GM21360 (cell line): ENCODE data around the gene IGSF11.
"Not testable (repeated sequence)": the region's sequence is repeated elsewhere in the genome, so short reads cannot be mapped to it uniquely, and the experiment has no call there.

Experiments used
- ATAC-seq: cut with Tn5 transposase; IDR thresholded peaks from one replicate; pipeline ENCODE4 v1.9.1; 2021; ENCODE audit warnings: mild to moderate bottlenecking, moderate library complexity; ENCODE audit not compliant: unreplicated experiment

IGSF11 gene, protein sequence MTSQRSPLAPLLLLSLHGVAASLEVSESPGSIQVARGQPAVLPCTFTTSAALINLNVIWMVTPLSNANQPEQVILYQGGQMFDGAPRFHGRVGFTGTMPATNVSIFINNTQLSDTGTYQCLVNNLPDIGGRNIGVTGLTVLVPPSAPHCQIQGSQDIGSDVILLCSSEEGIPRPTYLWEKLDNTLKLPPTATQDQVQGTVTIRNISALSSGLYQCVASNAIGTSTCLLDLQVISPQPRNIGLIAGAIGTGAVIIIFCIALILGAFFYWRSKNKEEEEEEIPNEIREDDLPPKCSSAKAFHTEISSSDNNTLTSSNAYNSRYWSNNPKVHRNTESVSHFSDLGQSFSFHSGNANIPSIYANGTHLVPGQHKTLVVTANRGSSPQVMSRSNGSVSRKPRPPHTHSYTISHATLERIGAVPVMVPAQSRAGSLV

DNA sequence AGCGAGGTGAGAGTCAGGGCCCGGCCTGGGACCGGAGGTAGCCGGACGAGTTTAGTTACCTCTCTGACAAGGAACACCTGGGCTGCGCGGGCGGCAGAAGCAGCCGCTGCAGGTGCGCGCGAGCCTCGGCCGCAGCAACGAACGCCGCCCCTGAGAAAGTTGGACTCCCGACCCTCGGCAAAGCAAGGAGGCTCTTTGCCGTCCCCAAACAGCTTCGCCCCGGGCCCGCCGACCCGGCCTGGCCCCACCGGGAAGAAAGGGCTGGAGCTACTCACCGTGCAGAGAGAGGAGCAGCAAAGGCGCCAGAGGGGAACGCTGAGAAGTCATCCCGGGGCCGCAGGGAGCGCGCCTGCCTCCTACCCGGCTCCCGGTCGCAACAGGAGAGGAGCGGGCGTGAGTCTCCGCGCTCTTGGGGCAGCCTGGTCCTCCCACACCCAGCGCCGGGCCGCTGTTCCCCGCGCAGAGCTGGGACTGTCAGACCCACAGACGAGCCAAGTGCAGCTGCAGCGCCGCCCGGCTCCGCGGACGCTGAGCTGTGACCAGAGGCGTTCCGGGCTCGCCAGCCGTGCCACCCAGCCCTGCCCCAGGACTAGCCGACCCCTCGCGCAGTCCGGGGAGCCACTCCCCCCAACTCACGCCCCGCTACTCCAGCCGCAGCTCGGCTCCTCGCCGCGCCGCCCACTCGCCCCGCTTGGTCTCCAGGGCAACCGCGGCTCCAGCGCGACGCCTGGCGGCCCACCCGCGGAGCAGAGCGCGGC, at the start of gene IGSF11:
IGSF11 (minus strand) TSS at position 591 of the 758 bp plus-strand sequence; CDS start at position 327, 264 bp downstream.
- peak; percentile 98 for ATAC-seq

DNA sequence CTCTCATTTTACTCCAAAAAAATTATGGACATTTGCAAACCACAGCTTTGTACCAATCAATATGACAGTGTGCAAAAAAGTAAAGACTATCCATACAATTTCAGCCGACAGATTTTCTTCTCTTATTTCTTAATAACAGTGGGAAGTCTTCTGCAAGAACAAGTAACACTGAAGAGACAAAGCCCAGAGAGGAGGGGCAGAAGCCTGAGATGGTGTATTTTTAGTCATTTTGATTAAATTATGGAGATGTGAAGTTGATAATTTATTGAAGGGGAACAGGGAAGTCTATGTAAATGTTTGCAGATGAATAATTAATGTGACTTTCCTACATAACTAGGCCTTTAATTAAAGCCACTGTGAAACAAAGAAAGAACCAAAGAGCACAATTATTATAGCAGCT, 45.7 kb upstream of the IGSF11 start:
- ATAC-seq = no peak

DNA sequence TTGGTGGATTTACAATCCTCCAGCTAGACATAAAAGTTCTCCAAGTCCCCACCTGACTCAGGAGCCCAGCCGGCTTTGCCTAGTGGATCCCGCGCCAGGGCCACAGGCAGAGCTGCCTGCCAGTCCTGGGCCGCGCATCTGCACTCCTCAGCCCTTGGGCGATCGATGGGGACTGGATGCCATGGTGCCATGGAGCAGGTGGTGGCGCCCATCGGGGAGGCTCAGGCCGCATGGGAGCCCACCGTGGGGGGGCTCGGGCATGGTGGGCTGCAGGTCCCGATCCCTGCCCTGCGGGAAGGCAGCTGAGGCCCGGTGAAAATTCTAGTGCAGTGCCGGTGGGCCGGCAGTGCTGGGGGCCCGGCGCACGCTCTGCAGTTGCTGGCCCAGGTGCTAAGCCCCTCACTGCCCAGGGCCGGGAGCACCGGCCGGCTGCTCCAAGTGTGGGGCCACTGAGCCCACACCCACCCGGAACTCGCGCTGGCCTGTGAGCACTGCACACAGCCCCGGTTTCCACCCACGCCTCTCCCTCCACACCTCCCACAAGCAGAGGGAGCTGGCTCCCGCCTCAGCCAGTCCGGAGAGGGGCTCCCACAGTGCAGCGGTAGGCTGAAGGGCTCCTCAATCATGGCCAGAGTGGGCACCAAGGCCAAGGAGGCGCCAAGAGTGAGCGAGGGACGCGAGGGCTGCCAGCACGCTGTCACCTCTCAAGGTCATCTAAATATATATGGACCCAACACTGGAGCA, 38.8 kb upstream of the IGSF11 start:
- no peak for ATAC-seq

DNA sequence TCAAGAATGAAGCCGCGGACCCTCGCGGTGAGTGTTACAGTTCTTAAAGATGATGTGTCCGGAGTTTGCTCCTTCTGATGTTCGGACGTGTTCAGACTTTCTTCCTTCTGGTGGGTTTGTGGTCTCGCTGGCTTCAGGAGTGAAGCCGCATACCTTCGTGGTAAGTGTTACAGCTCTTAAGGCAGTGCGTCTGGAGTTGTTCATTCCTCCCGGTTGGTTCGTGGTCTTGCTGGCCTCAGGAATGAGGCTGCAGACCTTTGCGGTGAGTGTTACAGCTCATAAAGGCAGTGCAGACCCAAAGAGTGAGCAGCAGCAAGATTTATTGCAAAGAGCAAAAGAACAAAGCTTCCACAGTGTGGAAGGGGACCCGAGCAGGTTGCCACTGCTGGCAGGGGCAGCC, 37.8 kb upstream of the IGSF11 start:
- ATAC-seq = not testable (repeated sequence)

DNA sequence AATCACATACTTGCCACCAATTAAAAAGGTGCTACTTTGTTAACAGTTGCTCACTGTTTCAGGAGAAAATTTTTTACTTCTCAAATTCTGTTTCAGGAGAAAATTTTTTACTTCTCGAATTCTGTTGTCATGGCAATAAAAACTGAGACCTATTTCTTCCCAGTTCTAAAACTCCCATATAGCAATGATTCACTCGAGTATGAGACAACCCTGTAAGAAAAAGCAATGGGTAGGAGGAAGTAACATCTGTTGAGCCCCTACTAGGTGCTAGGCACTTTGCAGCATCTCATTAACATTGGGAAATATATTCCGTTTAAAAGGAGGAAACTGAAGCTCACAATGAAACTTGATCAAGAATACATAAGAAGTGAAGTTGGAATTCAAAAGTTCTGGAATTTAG, 35.1 kb upstream of the IGSF11 start:
- ATAC-seq = no peak

DNA sequence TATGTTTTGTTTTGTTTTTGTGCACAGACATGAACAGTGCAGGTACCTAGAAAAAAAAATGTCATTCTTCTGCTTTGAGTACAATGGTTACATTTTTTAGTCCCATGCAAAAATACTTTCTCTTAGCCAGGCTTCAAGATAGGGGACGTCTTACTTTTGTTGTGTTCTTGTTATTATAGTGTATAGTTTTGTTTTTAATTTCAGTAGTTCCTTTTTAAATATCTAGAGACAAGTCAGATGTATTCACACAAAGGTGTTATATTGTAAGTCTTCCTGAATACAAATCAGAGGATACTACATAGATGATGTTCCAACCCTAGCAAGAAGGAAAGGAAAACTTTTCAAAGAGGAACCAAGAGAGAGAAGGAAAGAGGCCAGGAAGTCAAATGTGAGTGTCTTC, 28.8 kb upstream of the IGSF11 start:
- ATAC-seq = no peak

DNA sequence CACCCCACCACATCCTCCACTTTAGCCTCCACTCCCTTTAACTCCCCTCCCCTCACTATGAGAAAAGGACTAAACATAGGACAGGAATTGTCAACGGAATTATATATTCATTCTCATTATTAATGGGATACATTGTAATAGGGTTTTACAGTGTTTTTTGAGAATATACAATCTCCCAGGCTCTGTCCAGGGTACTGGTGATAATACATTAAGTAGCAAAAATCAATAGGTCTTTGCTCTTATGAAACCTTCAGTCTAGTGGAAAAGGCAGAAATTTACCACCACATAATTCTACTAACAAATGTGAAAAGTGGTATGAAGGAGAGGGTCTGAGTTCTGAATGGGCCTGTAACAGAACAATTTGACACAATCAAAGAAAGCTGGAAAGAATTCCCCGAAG, 28.2 kb upstream of the IGSF11 start:
- no peak for ATAC-seq

DNA sequence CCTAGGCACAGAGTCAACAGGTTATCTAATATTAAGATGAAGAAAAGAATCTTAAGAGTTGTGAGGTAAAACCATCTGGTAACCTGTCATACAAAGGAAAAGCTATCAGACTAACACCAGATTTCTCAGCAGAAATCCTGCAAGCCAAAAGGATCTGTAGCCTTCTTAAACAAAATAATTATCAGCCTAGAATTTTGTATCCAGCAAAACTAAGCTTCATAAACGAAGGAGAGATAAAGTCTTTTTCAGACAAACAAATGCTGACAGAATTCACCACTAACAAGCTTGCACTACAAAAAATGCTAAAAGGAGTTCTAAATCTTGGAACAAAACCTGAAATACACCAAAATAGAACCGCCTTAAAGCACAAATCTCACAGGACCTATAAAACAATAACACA, 9.9 kb upstream of the IGSF11 start:
- no peak for ATAC-seq

DNA sequence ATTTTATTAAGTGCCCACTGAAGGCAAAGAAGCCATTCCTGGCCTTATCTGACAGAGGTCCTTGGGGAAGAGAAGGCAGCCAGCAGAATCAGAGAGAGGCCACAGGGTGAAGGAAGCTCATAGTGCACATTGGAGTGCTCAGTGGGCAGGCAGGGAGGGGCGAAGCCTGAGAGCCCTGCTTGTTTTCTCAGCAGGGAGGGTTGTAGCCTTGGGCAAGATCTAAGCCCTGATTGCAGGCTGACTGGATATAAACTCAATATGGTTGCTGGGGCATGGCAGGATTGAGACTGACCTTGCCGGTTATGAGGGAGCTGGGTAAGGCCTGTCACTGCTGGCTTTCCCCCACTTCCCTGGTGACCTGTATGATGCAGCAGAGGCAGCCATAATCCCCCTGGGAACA, 7.5 kb upstream of the IGSF11 start:
- ATAC-seq = no peak

DNA sequence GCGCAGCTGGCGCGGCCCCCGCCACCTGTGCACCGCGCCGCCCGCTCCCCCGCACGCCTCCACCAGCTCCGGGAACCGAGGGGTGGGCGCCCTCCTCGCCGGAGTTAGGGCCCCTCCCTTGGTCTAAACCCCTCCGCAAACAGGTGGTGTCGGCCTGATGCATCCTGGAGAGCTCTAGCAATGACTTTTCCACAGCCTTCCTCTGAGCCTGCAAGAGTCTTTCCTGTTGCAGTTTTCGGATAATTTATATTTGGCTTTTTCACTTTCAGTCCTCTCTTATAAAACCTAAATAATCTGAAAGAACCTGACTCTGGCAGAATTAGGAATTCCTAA, 334 bp upstream of the IGSF11 start:
- ATAC-seq = no peak

DNA sequence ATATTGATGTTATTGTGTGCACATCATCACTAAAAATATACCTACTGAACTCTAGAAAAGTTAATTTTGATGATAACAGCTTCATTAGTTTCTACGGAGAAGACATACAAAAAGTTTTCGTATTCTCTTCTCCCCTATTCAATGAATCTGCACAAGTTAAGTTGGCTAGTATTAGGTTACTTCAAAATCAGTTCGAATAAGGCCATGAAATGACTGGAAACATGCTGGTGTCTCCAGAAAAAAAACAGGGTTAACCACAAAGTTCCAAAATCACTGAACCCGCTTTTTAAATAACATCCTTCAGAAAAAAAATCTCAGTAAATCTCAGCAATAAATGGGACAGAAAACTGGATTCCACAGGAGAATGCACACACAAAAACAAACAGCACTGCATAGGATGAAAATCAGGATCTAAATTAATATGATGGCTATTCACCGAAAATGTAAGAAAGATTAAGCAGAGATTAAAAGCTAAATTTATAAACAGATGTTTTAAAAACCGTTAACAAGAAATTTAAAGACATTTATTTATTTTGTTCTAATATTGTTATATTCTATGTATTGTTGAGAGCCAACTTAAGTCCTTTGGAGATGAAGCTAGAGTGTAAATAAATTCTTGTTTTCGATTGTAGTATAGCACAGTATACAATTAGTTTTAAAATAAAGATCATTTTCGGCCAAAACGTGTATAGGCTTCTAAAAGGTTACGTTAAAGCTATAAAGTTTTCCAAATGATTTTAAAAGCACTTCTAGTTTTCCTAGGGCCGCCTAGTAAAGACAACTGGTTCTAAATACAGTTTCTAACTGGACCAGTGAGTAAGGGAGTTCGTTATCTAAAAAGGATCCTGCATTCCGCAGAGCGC, 1.0 kb downstream of the IGSF11 start:
- no peak for ATAC-seq

DNA sequence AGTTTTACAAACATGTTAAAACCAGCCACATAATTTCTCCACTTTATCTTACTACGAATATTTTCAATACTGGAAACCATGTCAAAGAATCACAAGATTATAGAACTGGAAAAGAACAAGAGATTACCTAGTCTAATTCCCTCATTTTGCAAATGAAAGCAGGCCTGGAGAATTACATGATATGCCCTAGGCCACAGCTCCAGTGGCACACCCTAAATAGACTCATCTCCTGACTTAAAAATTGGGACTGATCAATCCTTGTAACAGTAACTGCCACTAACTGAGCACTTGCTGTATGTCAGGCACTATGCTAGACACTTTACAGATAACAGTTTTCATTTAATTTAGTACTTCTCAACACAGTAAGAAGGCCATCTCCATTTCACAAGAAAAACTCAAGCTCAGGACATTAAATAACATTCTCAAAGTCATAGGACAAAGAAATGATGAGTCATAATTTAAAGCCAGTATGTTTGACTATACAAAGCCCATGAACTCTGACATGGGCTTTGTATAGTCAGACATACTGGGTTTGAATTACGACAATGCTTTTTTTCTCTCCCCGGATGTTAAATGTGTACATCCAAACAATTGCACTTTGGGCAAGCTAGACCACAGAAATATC, 9.4 kb downstream of the IGSF11 start:
- ATAC-seq = no peak

DNA sequence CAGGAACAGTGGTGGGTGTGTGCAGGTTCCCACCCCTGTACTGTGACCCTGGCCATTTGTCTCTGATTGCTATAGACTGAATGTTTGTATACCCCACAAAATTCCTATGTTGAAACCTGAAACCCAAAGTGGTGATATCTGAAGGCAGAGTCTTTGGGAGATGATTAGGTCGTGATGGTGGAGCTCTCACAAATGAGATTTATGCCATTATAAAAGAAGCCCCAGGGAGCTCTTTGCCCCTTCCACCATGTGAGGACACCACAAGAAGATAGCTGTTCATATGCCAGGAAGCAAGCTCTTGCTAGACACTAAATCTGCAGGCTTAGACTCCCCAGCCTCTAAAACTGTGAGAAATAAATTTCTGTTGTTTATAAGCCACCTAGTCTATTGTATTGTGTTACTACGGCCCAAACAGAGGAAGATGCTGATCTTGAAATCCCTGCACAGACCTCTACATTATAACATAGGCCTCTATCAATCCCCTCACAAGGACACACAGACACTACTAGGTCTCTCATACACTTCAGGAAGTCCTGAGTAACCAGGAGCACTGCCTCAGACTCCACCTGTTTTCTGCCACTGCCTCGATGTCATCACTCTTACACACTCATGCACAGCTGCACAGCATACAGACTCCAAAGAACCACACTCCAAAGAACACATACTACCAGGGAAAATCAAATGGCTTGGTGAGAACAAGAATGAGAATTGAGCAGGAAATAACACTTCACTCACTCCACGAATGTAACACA, 14.7 kb downstream of the IGSF11 start:
- ATAC-seq = no peak

DNA sequence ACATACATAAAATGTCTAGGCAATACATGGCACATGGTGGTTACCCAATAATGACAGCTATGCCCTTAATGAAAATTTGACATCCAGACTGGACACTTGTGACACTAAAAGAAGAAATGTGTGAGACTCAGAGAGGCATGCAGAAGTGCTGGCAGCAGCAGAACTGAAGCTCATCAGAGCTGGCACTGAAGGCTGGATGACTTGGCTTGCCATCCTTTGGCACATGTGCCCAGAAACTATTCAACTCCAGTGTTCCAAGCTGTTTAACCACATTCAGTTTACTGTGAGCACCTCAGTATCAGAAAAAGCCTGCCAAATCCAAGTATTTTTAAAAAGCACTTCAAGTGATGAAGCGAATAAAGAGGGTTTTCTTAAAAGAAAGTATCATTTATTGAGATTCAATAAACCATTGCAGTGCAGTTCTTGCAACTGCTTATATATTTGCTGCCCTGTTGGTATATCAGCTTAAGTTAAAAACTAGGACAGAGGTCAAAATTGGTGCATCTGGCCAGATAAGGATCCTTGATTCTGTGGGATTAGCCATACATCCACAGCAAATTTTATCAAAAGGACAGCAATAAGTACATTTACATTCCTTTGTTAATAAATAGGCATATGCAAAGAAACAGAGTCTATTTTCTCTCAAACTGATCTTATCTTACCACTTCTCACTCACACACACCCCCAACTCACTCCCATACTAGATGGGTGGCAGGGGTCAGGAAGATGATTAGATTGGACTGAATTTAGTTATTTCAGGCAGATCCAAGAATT, 15.8 kb downstream of the IGSF11 start:
- no peak for ATAC-seq

DNA sequence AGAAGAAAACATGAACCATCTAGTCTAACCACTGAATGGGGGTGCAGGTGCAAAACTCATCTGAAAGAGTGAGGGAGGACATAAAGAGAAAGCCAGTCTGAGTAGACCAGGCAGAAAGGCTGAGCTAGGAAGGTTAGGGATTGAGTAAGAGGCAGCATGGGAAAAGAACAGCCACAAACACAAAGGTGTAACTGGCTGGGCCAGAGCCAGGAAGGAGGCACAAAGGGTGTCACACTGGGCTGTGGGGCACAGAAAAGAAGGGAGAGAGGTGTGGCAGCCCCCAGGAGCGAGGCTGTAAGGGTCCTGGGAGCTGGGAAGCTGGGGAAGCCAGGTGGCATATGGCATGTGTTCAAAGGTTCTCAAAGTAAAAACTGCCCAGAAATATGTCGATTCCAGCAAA, 18.7 kb downstream of the IGSF11 start:
- no peak for ATAC-seq

DNA sequence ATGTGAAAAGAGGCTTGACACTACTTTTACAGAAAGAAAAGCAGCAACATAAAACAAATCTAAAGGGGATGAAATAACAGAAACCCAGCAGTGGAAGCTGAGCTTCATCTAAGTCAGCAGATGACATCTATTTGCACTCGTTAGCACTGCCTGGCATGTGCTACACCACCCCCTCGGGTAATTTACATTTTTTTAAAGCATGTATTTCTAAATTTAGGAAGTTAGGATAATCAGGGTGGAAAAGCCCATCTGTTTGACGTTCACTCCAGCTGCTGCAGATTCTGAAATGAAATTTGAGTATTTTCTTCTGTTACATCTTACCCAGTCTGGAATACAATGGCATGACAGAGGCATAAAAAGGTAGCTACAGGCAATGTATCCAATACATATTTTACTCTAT, 20.7 kb downstream of the IGSF11 start:
- ATAC-seq = no peak

DNA sequence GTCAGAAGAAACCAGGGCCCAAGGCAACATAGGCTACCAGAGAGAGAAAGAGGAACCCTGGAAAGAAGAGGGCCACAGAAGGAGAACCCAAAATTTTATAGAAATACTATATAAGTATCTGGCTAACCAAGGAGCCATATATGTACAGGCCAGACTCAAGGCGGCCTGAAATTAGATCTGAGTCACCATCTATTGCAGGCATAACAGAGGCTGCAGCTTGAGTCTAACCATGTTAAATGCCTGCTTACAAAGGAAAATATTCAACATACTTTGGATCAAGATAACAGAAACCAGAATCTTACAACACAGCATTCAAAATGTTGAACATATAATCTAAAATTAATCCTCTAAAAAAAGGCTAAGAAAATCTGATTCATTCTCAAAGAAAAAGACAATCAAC, 23.1 kb downstream of the IGSF11 start:
- no peak for ATAC-seq

DNA sequence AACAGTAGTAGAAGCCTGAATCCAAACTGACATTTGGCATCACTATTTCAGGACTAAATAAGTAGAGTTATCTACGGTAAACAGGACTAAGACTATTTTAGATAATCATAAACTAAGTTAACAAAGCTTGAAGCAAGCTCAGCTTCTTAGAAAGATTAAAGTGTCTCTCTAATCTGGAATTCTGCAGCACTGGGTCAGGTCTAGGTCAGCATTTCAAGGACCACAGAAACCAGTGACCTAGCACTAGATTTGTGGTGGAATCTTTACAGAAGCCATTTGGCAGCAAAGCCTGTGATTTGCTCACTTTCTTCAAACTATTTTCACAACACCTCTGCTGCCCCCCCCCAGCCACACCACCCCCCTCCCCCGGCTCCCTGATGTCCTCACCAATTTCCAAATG, 37.5 kb downstream of the IGSF11 start:
- no peak for ATAC-seq

DNA sequence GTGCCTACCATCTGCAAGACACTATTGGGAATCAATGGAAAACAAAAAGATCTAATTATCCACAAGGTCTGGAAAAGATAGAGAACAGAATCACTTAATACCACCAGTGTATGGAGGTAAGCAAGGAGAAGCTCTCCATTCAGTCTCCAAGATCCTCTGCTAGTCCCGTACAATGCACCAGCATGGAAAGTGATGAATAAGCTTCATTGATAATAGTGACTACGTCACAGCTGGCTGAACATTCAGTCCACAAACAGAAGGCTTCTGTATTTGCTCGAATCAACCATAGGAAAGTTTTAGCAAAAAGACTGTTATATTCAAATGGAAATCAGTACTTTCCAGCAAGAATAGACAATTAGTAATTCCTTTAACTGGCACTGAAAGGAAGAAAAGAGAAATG, 42.9 kb downstream of the IGSF11 start:
- no peak for ATAC-seq
